GM19239 (cell line): ENCODE results near the gene MCOLN3.
"Not testable (repeated sequence)": the region's sequence is repeated elsewhere in the genome, so short reads cannot be mapped to it uniquely, and the experiment has no call there.

Experiments
- DNase-seq: peaks from one replicate; pipeline ENCODE4 v3.0.0; 2011; ENCODE audit warnings: low spot score; ENCODE audit not compliant: insufficient read length
- FAIRE-seq: peaks from 2 replicates; lab custom pipeline; 2011; peaks lifted over from hg19 to GRCh38; lab: Jason Lieb, UNC

Gene MCOLN3

DNA sequence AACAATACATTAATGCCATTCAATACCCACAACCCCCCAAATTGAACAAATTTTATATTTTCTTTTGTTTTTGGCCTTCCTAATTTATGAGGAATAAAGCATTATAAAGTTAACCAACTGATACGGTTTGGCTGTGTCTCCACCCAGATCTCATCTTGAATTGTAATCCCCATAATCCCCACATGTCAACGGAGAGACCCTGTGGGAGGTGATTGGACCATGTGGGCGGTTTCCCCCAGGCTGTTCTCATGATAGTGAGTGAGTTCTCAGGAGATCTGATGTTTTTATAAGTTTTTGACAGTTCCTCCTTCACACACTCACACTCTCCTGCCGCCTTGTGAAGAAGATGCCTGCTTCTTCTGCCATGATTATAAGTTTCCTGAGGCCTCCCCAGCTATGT, 6.4 kb upstream of the MCOLN3 start:
- DNase-seq: no peak
- no peak for FAIRE-seq

GRCh38 chr1:85049735-85050166, 1.5 kb upstream of the MCOLN3 start:
- FAIRE-seq (no peak), DNase-seq (no peak)

GRCh38 chr1:85047472-85048295, 616 bp downstream of the MCOLN3 start:
- FAIRE-seq (no peak), DNase-seq (no peak)

GRCh38 chr1:85047144-85047471, 1.2 kb downstream of the MCOLN3 start:
- no peak for DNase-seq
- no peak for FAIRE-seq

- DNase-seq: no peak
- no peak for FAIRE-seq
These were observed 5.9 kb downstream of the MCOLN3 start for GRCh38 chr1:85042413-85042812.

DNA sequence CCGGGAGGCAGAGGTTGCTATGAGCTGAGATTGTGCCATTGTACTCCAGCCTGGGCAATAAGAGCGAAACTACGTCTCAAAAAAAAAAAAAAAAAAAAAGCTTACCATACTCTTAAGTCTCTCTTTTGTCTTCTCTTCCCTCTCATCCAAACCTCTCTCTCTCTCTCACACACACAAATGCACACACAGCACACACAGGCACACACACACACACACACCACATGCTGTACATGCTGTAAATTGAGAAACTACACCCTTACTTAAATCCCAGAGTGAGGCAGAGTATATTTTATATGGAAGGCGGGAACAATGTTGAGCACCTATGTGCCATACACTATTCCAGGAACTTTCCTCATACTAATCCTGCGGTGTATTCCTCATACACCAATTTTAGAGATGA, 6.5 kb downstream of the MCOLN3 start:
- no peak for FAIRE-seq
- no peak for DNase-seq

DNA sequence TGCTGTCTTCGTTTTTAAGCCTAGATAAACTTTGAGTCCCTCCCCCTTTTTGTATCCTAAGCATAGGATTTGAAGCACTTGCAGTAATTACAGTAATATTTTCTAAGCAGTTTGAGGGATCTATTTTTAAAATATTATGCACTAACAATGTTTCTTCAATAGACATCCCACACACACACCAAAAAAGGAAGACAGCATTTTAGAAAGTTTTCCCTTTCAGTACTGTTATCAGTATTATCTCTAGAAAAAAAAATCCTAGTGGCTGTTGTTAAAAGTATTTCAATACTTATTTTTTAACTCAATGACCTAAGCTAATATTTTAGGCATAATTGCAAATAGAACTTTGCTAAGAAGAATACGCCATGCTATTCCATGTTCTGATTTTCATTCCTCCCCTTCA, 15.1 kb downstream of the MCOLN3 start:
- FAIRE-seq: no peak

GRCh38 chr1:85030536-85030935, 17.8 kb downstream of the MCOLN3 start:
- no peak for DNase-seq
- FAIRE-seq: no peak

More for the DNA sequence above, 15.1 kb downstream of the MCOLN3 start:
- DNase-seq: no peak

GRCh38 chr1:85028151-85028550, 20.1 kb downstream of the MCOLN3 start:
- FAIRE-seq (no peak), DNase-seq (no peak)

- peak; percentile 88 for FAIRE-seq
- DNase-seq: no peak
These were observed 20.9 kb downstream of the MCOLN3 start for GRCh38 chr1:85027242-85027983.

DNA sequence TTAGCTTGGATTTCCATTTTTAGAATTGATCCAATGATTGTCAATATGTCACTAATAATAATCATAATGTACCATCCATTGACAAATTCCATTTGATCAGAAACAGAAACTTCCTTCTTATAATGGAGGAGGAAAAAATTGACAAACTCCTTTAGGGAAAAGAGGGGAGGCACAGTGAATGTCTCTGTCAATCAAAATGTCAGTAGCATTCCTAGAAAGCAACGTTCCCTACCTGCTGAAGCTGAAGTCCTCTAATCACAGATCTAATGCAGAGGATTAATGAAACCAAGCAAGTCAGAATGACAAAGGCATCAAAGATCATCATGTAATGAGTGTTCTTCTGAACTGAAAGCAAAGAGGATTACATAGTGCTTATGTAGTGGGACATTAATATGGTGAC, 22.4 kb downstream of the MCOLN3 start:
- no peak for FAIRE-seq
- DNase-seq: no peak

DNA sequence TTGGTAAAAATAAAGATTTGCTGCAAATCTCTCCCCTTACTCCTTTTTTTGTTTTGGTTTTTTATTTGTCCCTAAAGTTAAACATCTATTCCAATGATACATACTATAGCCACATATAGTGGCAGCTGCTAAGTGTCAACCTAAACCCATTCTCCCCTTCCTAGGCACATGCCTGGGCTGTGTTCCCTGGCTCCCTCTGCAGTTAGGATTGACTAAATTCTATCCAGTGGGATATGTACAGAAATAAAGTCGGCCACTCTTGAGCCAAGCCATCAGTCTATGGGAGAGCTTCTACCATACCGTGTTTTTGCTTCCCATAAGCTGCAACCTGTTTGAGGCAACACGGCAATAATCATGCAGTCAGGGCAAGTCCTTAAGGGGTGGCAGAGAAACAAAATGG, 23.6 kb downstream of the MCOLN3 start:
- DNase-seq: no peak
- no peak for FAIRE-seq

DNA sequence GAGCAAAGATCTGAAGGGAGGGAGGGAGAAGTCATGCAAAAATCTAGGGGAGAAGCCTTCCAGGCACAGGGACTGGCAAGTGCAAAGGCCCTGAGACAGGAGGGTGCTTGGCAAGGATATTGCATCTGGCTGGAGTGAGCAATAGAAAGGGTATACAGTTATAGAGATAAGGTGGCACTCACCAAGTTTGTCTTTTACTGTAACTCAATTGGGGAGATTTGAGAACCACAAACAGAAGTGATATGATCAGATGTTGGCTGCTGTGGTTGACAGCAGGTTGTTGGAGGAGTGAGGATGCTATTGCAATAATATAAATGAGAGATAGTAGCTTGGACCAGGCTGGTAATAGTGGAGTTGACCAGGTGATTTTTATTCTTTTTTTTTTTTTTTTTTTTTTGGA, 25.6 kb downstream of the MCOLN3 start:
- no peak for FAIRE-seq
- no peak for DNase-seq

DNA sequence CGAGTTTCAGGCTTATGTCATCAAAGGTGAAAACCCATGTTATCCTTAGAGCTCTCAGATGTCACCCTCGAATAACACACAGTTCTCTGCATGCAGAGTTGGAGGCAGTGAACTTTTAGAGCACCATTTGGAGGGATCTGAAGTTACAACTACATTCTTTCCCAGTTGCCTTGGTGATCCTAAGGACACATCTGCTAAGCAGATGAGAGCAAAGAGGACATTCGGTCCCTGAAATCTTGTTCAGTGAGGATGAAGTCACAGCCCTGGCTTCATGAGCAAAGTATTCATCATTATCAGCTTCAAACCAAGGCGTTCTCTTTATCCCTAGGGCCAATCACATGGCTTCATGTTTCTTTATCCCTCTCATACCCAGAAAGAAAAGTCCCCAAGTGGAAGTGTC, 28.3 kb downstream of the MCOLN3 start:
- DNase-seq (no peak), FAIRE-seq (peak; percentile 26)

- no peak for DNase-seq
- no peak for FAIRE-seq
These were observed 32.5 kb downstream of the MCOLN3 start for GRCh38 chr1:85015826-85016225.

GRCh38 chr1:85005641-85006040, 42.7 kb downstream of the MCOLN3 start:
- not testable (repeated sequence) for DNase-seq, FAIRE-seq

- peak; percentile 77 for FAIRE-seq
- no peak for DNase-seq
These were observed 46.6 kb downstream of the MCOLN3 start for GRCh38 chr1:85001742-85002141.

- peak; percentile 87 for FAIRE-seq
- DNase-seq: no peak
These were observed 49.5 kb downstream of the MCOLN3 start for GRCh38 chr1:84998642-84999280.

- FAIRE-seq: peak; percentile 77
- no peak for DNase-seq
These were observed 50.4 kb downstream of the MCOLN3 start for GRCh38 chr1:84997667-84998600.
